ENCODE results near the gene HOMER1. TPM values are rescaled to one million over a fixed set of nuclear protein-coding genes. Genes with fewer than 3 reads are reported as not detected.

Gene HOMER1
- total and polyA plus RNA-seq, 9 of the 15 experiments (the other 6 are each of a cell fraction or from before 2014, with no cell fraction given): 6.3 to 39.9 (median 9.9) TPM

DNA sequence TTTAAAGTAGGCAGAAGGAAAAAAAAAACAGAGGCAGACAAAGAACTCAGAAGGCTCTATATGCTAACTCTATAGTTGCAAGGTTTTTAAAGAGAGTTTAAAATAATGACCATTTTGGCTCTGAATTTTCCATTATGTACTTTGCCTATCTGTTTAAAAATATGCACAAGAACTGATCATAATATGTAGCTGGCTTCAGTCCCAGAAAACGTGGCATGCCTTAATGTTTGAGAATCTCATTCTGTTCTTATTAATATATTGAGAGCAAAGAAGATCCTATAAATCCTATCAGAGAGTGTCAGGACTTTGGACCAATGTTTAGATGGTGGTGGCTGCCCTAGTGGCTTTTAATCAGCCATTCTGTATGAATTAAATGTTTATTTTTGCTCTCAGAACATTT lies 156.5 kb downstream of the HOMER1 start (continued):
- no peak for TF ChIP-seq NFATC3 (IDR thresholded peaks at IDR 0.05)
- no peak for TF ChIP-seq ZNF561 (CRISPR knock-in tag; conservative IDR thresholded peaks at IDR 0.05)
- no peak for TF ChIP-seq ETS2 (tag; IDR thresholded peaks at IDR 0.05; ENCODE audit: borderline replicate concordance, poor library complexity, severe bottlenecking)
- no peak for TF ChIP-seq ILF3 (IDR thresholded peaks at IDR 0.05; ENCODE audit: borderline replicate concordance)
- no peak for TF ChIP-seq SMAD3 (CRISPR knock-in tag; conservative IDR thresholded peaks at IDR 0.05)
- TF ChIP-seq MEF2D (tag; conservative IDR thresholded peaks at IDR 0.05; ENCODE audit: low read depth): no peak
- TF ChIP-seq ZNF184 (CRISPR knock-in tag; IDR thresholded peaks at IDR 0.05): no peak

DNA sequence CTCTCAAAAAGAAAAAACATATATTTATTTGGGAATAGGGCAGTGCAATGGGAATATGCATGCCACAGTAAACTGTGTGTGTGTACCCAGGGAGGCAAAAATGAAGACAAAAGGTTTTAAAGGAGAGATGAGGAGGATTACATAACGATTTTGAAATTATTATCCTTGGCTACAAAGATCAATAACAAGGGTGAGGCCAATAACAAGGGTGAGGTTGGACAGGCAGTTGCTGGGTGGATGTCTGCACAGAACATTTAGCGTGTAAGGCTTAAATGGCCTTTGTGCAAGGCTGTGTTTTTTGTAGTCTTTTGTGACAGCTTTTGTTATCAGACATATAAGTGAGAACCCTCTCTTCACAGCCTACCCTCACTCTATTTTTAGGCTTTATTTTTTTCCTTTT lies 164.1 kb downstream of the HOMER1 start:
- H3K9ac ChIP-seq (ENCODE audit: insufficient read depth in 1 of 2, low read depth in 2 of 2, low read length in 2 of 2): no peak overlapping the region
- DNase-seq (ENCODE audit: extremely low read depth in 1 of 4, low spot score in 3 of 4) (no peak), ATAC-seq (no peak), FAIRE-seq (no peak)
- 44% methylated on average over 2 of the region's 2 CpGs for whole genome bisulfite sequencing (ENCODE audit: insufficient coverage, low coverage, missing lambda C conversion rate)
- BruUV-seq (replicated peaks): no TSS peak
- H3K4me2 ChIP-seq (ENCODE audit: insufficient read depth, low read length): no peak overlapping the region
- in situ Hi-C loops (cut with MboI): no loop called here
- no peak overlapping the region for H3K4me3 ChIP-seq
- no peak overlapping the region for H2AFZ ChIP-seq (ENCODE audit: low read depth, low read length)
- no peaks in the 10 kb centered on the region for H3K9me3 ChIP-seq (replicated peaks; ENCODE audit: control insufficient read depth, insufficient read depth, low read depth, low read length)
- POLR2A ChIA-PET: no interaction called here
- CTCF ChIA-PET (ENCODE audit: low intra/inter-chr PET ratio): no interaction called here
- no peaks in the 10 kb centered on the region for H4K20me1 ChIP-seq (replicated peaks; ENCODE audit: control insufficient read depth, insufficient read depth, low read length)
- H3K4me1 ChIP-seq (replicated peaks in 1 of 2; ENCODE audit: control insufficient read depth in 2 of 2, insufficient read depth in 2 of 2, low read length in 2 of 2): peaks cover 0 to 8% of the 10 kb centered on the region in 2 experiments; a peak in 2 of 5 replicates
- H3K79me2 ChIP-seq (ENCODE audit: control insufficient read depth, insufficient read depth, low read length): no peaks in the 10 kb centered on the region
- no peaks in the 10 kb centered on the region for H3K27me3 ChIP-seq (ENCODE audit: control insufficient read depth in 2 of 2, insufficient read depth in 2 of 2, low read length in 2 of 2)
- intact Hi-C loops (cut with micrococcal nuclease): loop anchor here (10.0 kb wide), 1 partner anchor 115 kb away; no protein-coding TSS in a partner anchor
- H3K27ac ChIP-seq (ENCODE audit: extremely low read depth, low read depth, low read length): no peak overlapping the region
- no peaks in the 10 kb centered on the region for H3K36me3 ChIP-seq (ENCODE audit: control insufficient read depth, insufficient read depth, low read length)
- no peaks in the 10 kb centered on the region for H3K9me1 ChIP-seq (ENCODE audit: control insufficient read depth, insufficient read depth, low read length)
- TF ChIP-seq, protein P1, sequence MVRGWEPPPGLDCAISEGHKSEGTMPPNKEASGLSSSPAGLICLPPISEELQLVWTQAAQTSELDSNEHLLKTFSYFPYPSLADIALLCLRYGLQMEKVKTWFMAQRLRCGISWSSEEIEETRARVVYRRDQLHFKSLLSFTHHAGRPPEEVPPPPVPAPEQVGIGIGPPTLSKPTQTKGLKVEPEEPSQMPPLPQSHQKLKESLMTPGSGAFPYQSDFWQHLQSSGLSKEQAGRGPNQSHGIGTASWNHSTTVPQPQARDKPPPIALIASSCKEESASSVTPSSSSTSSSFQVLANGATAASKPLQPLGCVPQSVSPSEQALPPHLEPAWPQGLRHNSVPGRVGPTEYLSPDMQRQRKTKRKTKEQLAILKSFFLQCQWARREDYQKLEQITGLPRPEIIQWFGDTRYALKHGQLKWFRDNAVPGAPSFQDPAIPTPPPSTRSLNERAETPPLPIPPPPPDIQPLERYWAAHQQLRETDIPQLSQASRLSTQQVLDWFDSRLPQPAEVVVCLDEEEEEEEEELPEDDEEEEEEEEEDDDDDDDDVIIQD (CRISPR knock-in tag; IDR thresholded peaks at IDR 0.05): no peak
- TF ChIP-seq PHB2 (IDR thresholded peaks at IDR 0.05; ENCODE audit: low read depth) (no peak), ZC3H11A (IDR thresholded peaks at IDR 0.05; ENCODE audit: low read depth, low read length) (no peak), RCOR1 (IDR thresholded peaks at IDR 0.05; ENCODE audit: borderline replicate concordance in 1 of 2, low read depth in 2 of 2, low read length in 2 of 2) (no peak), ZNF212 (CRISPR knock-in tag; IDR thresholded peaks at IDR 0.05) (no peak), SAFB (IDR thresholded peaks at IDR 0.05; ENCODE audit: borderline replicate concordance, low read depth, low read length) (no peak), NFIC (IDR thresholded peaks at IDR 0.05) (no peak), ZNF384 (IDR thresholded peaks at IDR 0.05; ENCODE audit: low read depth, low read length) (no peak), CREB3L1 (IDR thresholded peaks at IDR 0.05; ENCODE audit: borderline replicate concordance, low read depth) (no peak), HMG20A (CRISPR knock-in tag; conservative IDR thresholded peaks at IDR 0.05) (no peak), ZNF583 (CRISPR knock-in tag; IDR thresholded peaks at IDR 0.05) (no peak)
- TF ChIP-seq, protein P2, sequence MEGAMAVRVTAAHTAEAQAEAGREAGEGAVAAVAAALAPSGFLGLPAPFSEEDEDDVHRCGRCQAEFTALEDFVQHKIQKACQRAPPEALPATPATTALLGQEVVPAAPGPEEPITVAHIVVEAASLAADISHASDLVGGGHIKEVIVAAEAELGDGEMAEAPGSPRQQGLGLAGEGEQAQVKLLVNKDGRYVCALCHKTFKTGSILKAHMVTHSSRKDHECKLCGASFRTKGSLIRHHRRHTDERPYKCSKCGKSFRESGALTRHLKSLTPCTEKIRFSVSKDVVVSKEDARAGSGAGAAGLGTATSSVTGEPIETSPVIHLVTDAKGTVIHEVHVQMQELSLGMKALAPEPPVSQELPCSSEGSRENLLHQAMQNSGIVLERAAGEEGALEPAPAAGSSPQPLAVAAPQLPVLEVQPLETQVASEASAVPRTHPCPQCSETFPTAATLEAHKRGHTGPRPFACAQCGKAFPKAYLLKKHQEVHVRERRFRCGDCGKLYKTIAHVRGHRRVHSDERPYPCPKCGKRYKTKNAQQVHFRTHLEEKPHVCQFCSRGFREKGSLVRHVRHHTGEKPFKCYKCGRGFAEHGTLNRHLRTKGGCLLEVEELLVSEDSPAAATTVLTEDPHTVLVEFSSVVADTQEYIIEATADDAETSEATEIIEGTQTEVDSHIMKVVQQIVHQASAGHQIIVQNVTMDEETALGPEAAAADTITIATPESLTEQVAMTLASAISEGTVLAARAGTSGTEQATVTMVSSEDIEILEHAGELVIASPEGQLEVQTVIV (CRISPR knock-in tag; IDR thresholded peaks at IDR 0.05; ENCODE audit: borderline replicate concordance): no peak
